Measurements from ENCODE around the gene RXFP2.

GRCh38 chr13:31797154-31797775, 57.9 kb downstream of the RXFP2 start:
- TF ChIP-seq, protein P1, sequence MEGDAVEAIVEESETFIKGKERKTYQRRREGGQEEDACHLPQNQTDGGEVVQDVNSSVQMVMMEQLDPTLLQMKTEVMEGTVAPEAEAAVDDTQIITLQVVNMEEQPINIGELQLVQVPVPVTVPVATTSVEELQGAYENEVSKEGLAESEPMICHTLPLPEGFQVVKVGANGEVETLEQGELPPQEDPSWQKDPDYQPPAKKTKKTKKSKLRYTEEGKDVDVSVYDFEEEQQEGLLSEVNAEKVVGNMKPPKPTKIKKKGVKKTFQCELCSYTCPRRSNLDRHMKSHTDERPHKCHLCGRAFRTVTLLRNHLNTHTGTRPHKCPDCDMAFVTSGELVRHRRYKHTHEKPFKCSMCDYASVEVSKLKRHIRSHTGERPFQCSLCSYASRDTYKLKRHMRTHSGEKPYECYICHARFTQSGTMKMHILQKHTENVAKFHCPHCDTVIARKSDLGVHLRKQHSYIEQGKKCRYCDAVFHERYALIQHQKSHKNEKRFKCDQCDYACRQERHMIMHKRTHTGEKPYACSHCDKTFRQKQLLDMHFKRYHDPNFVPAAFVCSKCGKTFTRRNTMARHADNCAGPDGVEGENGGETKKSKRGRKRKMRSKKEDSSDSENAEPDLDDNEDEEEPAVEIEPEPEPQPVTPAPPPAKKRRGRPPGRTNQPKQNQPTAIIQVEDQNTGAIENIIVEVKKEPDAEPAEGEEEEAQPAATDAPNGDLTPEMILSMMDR (optimal IDR thresholded peaks at IDR 0.05 in 1 of 3, IDR thresholded peaks at IDR 0.05 in 1 of 3, conservative IDR thresholded peaks at IDR 0.05 in 1 of 3; ENCODE audit: extremely low read depth in 1 of 3, insufficient read depth in 2 of 3, low read length in 3 of 3), result peak in 2 of 3 experiments; percentile 23 to 25
- TF ChIP-seq EZH2 (IDR thresholded peaks at IDR 0.05; ENCODE audit: low read length), result no peak

Data from keratinocyte (primary cell).